GM21528 (cell line): ENCODE measurements around the gene CDKL5.

Source experiments
- ATAC-seq: cut with Tn5 transposase; IDR thresholded peaks from one replicate; pipeline ENCODE4 v1.9.1; 2021; ENCODE audit warnings: mild to moderate bottlenecking, moderate library complexity; ENCODE audit not compliant: unreplicated experiment, low FRiP score

The CDKL5 gene

GRCh38 chrX:18455384-18455783, 30.0 kb downstream of the CDKL5 start:
- ATAC-seq: no peak

GRCh38 chrX:18457000-18457399, 31.6 kb downstream of the CDKL5 start:
- no peak for ATAC-seq

GRCh38 chrX:18461431-18461830, 36.0 kb downstream of the CDKL5 start:
- ATAC-seq: no peak

GRCh38 chrX:18464499-18464898, 39.1 kb downstream of the CDKL5 start:
- no peak for ATAC-seq

- ATAC-seq: no peak
These were observed 39.6 kb downstream of the CDKL5 start for GRCh38 chrX:18465051-18465450.

GRCh38 chrX:18468599-18468998, 43.2 kb downstream of the CDKL5 start:
- ATAC-seq: no peak

- ATAC-seq: no peak
These were observed 45.9 kb downstream of the CDKL5 start for GRCh38 chrX:18471296-18471695.

GRCh38 chrX:18490806-18491555, 65.6 kb downstream of the CDKL5 start:
- no peak for ATAC-seq

- ATAC-seq: no peak
These were observed 66.4 kb downstream of the CDKL5 start for GRCh38 chrX:18491587-18492340.

- no peak for ATAC-seq
These were observed 109.5 kb downstream of the CDKL5 start for GRCh38 chrX:18534949-18535348.

GRCh38 chrX:18537068-18537467, 111.7 kb downstream of the CDKL5 start:
- ATAC-seq: no peak

- no peak for ATAC-seq
These were observed 112.1 kb downstream of the CDKL5 start for GRCh38 chrX:18537524-18537923.

GRCh38 chrX:18542131-18542530, 116.7 kb downstream of the CDKL5 start:
- no peak for ATAC-seq

GRCh38 chrX:18542905-18543304, 117.5 kb downstream of the CDKL5 start:
- ATAC-seq: no peak

- no peak for ATAC-seq
These were observed 118.3 kb downstream of the CDKL5 start for GRCh38 chrX:18543738-18544137.

GRCh38 chrX:18545771-18546170, 120.4 kb downstream of the CDKL5 start:
- no peak for ATAC-seq

- ATAC-seq: no peak
These were observed 123.6 kb downstream of the CDKL5 start for GRCh38 chrX:18548996-18549395.

- ATAC-seq: no peak
These were observed 124.2 kb downstream of the CDKL5 start for GRCh38 chrX:18549643-18550042.

- no peak for ATAC-seq
These were observed 132.5 kb downstream of the CDKL5 start for GRCh38 chrX:18557879-18558278.

- no peak for ATAC-seq
These were observed 133.4 kb downstream of the CDKL5 start for GRCh38 chrX:18558799-18559198.

GRCh38 chrX:18561020-18561419, 135.6 kb downstream of the CDKL5 start:
- ATAC-seq: no peak

GRCh38 chrX:18565727-18566126, 140.3 kb downstream of the CDKL5 start:
- ATAC-seq: no peak
